ENCODE results near the gene FOXA1. TPM values are rescaled to one million over a fixed set of nuclear protein-coding genes. Genes with fewer than 3 reads are reported as not detected.

Gene FOXA1
- total RNA-seq, 2 donors from 2014 or later: 186 to 656 TPM

DNA sequence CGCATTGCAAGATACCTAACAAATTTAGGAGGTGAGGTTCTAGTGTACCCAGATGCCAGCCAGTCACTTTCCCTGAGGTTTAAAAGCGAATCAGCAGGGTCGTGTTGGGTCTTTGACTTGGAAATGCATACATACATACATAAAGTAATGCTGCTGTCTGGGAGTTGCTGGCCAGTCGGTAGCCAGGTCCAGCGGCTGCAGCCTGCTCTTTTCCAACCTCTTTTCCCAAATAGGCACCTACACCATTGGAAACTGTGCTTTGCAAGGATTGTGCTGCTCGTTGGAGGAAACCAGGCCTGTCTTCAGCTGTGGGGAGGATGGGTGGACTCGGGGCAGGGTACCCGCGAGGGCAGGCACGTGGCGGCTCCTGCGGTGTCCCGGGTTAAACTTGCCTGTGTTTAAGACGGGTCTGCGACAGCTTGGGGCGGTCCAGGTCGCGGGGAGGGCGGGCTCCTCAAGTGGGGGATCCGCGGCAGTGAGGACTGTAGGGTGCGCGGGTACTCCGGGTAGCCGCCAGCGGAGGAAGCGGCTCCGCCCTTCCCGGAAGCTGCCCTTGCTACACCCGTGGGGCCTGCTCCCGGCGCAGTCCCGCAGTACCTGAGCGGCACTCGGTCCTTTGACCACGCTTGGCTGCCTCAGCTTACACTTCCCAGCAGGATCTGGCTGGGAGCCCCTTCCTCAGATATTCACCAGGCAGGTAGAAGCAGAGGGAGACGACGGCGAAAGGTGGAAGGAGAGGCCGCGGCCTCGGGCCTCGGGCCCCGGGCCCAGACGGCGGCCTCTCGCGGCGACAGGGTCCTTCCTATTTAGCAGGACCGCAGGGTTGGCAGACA, 3.1 kb upstream of the FOXA1 start:
- 8% methylated on average over 23 of the region's 50 CpGs for WGBS
- H3K27me3 ChIP-seq (replicated peaks; ENCODE audit: insufficient read depth): no peaks in the 10 kb centered on the region
- DNase-seq (ENCODE audit: low spot score): no peak
- intact Hi-C loops (cut with DNase I): no loop called here
- H3K27ac ChIP-seq: peak overlapping the region; percentile 96
- no peaks in the 10 kb centered on the region for H3K4me1 ChIP-seq (replicated peaks)
- TF ChIP-seq POLR2AphosphoS5 (IDR thresholded peaks at IDR 0.05) (no peak), POLR2A (IDR thresholded peaks at IDR 0.05) (peak; percentile 40)
- H3K36me3 ChIP-seq: no peaks in the 10 kb centered on the region
- peak overlapping the region; percentile 59 to 63 for H3K4me3 ChIP-seq
- H3K9me3 ChIP-seq: no peaks in the 10 kb centered on the region

DNA sequence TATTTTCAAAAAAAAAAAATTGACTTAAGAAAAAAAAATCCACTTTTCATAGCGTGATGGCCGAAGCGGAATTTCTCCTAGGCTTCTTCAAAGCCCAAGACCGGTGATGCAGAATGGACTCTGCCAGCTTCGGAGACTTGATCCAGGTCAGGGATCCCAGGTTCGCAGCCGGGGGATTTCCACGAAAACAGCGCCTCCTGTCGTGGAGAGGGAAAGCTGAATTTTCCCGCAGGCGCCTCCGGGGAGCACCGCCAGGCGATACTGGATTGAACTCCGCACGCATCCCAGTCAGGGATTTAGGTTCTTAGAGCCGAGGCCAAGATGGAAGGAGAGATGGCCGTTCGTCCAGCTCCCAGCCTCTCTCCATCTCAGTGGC, 2.5 kb upstream of the FOXA1 start:
- intact Hi-C loops (cut with DNase I): no loop called here
- TF ChIP-seq POLR2A (IDR thresholded peaks at IDR 0.05): peak; percentile 12
- TF ChIP-seq POLR2AphosphoS5 (IDR thresholded peaks at IDR 0.05): no peak
- TF ChIP-seq, protein P1, sequence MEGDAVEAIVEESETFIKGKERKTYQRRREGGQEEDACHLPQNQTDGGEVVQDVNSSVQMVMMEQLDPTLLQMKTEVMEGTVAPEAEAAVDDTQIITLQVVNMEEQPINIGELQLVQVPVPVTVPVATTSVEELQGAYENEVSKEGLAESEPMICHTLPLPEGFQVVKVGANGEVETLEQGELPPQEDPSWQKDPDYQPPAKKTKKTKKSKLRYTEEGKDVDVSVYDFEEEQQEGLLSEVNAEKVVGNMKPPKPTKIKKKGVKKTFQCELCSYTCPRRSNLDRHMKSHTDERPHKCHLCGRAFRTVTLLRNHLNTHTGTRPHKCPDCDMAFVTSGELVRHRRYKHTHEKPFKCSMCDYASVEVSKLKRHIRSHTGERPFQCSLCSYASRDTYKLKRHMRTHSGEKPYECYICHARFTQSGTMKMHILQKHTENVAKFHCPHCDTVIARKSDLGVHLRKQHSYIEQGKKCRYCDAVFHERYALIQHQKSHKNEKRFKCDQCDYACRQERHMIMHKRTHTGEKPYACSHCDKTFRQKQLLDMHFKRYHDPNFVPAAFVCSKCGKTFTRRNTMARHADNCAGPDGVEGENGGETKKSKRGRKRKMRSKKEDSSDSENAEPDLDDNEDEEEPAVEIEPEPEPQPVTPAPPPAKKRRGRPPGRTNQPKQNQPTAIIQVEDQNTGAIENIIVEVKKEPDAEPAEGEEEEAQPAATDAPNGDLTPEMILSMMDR (IDR thresholded peaks at IDR 0.05): peak in 3 of 4 experiments; percentile 37 to 60 (median 59)
- Histone ChIP-seq H3K9me3 (no peaks in the 10 kb centered on the region), H3K36me3 (no peaks in the 10 kb centered on the region), H3K27me3 (replicated peaks; ENCODE audit: insufficient read depth) (no peaks in the 10 kb centered on the region), H3K4me1 (replicated peaks) (no peaks in the 10 kb centered on the region), H3K27ac (peak overlapping the region; percentile 96), H3K4me3 (peak overlapping the region; percentile 59 to 63)
- WGBS: 9% methylated on average over 20 of the region's 20 CpGs
- DNase-seq (ENCODE audit: low spot score): no peak

DNA sequence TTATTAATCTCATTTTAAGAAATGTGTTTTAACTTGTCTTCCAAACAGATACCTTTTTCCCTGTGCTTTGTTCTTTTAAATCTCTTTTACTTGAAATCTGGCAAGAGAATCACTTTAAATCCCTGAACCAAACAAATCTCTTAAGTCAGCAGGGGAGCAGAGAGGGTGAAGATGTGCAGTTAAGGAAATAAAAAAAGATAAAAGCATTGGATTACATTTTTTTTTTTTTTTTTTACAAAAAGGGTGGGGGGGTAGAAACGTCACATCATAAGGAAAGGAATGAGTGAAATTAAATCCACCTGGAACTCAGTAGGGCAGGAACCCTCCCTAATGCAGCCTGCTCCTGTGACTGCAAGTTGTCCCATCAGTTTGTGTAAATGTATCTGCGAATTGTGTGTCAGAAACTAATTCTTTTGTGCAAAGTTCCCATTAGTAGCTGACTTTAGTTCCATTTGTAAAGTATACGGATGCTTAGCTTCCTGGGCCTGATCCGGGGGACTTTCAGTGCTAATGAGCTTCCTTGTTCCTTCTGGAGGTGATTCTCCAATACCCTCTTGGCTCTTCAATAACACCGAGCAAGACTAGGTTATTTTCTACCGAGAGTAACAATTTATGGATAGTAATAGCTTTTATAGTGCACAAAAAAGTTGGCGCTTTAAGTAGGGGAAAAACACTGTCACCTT, 1.9 kb upstream of the FOXA1 start:
- intact Hi-C loops (cut with DNase I): no loop called here
- no peaks in the 10 kb centered on the region for H3K4me1 ChIP-seq (replicated peaks)
- TF ChIP-seq, protein P1 (IDR thresholded peaks at IDR 0.05): no peak
- TF ChIP-seq POLR2AphosphoS5 (IDR thresholded peaks at IDR 0.05) (no peak), POLR2A (IDR thresholded peaks at IDR 0.05) (no peak)
- no peaks in the 10 kb centered on the region for H3K36me3 ChIP-seq
- no peaks in the 10 kb centered on the region for H3K9me3 ChIP-seq
- WGBS: 13% methylated on average over 7 of the region's 7 CpGs
- DNase-seq (ENCODE audit: low spot score): no peak
- H3K27me3 ChIP-seq (replicated peaks; ENCODE audit: insufficient read depth): no peaks in the 10 kb centered on the region
- peak overlapping the region; percentile 96 for H3K27ac ChIP-seq
- H3K4me3 ChIP-seq: peak overlapping the region; percentile 59 to 63

DNA sequence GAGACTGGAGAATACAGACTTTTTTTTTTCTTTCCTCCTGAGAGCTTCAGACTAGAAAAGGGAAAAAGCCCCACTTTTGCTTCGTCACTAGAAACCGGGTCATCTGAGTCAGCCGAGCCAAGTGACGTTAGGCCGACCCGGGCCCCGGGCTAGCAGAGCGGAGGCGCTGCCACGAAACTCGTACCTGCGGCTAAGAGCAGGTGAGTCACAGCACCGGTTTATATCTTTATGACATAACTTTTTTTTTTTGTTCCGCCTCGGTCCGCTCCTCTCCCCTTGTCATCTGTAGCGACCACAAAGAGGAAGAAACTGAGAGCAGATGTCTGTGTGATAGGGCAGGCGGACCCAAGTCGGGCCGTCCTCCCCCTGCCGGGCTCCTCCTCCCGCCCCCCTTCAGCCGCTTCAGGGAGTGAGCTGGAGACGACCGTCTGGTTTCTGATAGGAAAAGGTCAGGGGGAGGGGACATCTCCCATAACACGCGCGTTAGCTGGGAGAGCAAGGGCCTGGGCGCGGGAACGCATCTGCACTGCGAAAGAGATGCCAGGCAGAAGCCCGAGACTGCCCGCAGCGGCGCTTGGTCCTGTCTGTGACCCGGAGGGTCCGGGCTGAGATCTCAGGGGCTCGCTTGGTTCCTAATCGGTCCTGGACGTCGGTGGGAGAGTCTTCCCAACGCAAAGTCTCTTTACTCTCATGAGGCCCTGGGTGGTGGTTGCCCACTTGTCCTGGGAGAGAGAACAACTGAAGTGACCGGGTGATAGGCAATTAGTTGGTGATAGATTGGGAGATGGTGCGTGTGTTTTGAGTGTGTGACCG, 966 bp upstream of the FOXA1 start:
- peak; percentile 87 for TF ChIP-seq POLR2AphosphoS5 (IDR thresholded peaks at IDR 0.05)
- peak; percentile 65 for TF ChIP-seq POLR2A (IDR thresholded peaks at IDR 0.05)
- TF ChIP-seq, protein P1 (IDR thresholded peaks at IDR 0.05): no peak
- Histone ChIP-seq H3K27ac (peak overlapping the region; percentile 96), H3K27me3 (replicated peaks; ENCODE audit: insufficient read depth) (no peaks in the 10 kb centered on the region), H3K4me3 (peak overlapping the region; percentile 59 to 63), H3K36me3 (no peaks in the 10 kb centered on the region), H3K4me1 (replicated peaks) (no peaks in the 10 kb centered on the region), H3K9me3 (no peaks in the 10 kb centered on the region)
- DNase-seq (ENCODE audit: low spot score): peak; percentile 92
- WGBS: 5% methylated on average over 46 of the region's 46 CpGs
- intact Hi-C loops (cut with DNase I): no loop called here
